ENCODE data around the gene LY9.

- TF ChIP-seq POLR2A (conservative IDR thresholded peaks at IDR 0.05) (no peak), SMAD3 (CRISPR knock-in tag; conservative IDR thresholded peaks at IDR 0.05) (no peak), ZBTB34 (CRISPR knock-in tag; IDR thresholded peaks at IDR 0.05) (no peak), E2F8 (IDR thresholded peaks at IDR 0.05; ENCODE audit: low read depth, partially characterized antibody) (no peak), ZNF124 (CRISPR knock-in tag; IDR thresholded peaks at IDR 0.05) (no peak), POLR2AphosphoS5 (IDR thresholded peaks at IDR 0.05; ENCODE audit: control insufficient read depth, insufficient read depth, low read depth, low read length) (no peak), HCFC1 (IDR thresholded peaks at IDR 0.05; ENCODE audit: low read depth, low read length) (no peak)
These were observed 15.2 kb downstream of the LY9 start for GRCh38 chr1:160811147-160811546.

All from K562 (cell line).